ENCODE data around the gene PDF.

The PDF gene

GRCh38 chr16:69330286-69331109 is at the start of gene PDF:
PDF (minus strand) TSS chr16:69330588; CDS start chr16:69330570, 18 bp downstream.
- H3K4me3 ChIP-seq (ENCODE audit: insufficient read length, low read depth), result peak within 1 kb of the TSS; percentile 87
- peaks cover 77% of the 10 kb centered on the region for H3K36me3 ChIP-seq (ENCODE audit: insufficient read depth, insufficient read length, low read length)
- H3K4me1 ChIP-seq (ENCODE audit: insufficient read depth, insufficient read length), result peaks cover 5% of the 10 kb centered on the region
- H3K9ac ChIP-seq (ENCODE audit: insufficient read length, low read depth), result peak within 1 kb of the TSS; percentile 93
- no peaks in the 10 kb centered on the region for H3K27me3 ChIP-seq (ENCODE audit: insufficient read depth, insufficient read length)
- no peaks in the 10 kb centered on the region for H3K9me3 ChIP-seq (ENCODE audit: insufficient read depth, low read length)
- TF ChIP-seq SUZ12 (IDR thresholded peaks at IDR 0.05; ENCODE audit: extremely low read depth, insufficient read depth, insufficient read length) (no peak), YY1 (IDR thresholded peaks at IDR 0.05; ENCODE audit: insufficient read depth, insufficient read length) (peak; percentile 71), ZNF274 (IDR thresholded peaks at IDR 0.05; ENCODE audit: low read depth, low read length) (no peak)
- DNase-seq (ENCODE audit: low read depth, low spot score), result peak; percentile 92

- H3K9ac ChIP-seq (ENCODE audit: insufficient read length, low read depth), result no peak overlapping the region
- DNase-seq (ENCODE audit: low read depth, low spot score), result no peak
- no peak overlapping the region for H3K4me3 ChIP-seq (ENCODE audit: insufficient read length, low read depth)
- TF ChIP-seq ZNF274 (IDR thresholded peaks at IDR 0.05; ENCODE audit: low read depth, low read length) (no peak), YY1 (IDR thresholded peaks at IDR 0.05; ENCODE audit: insufficient read depth, insufficient read length) (no peak), SUZ12 (IDR thresholded peaks at IDR 0.05; ENCODE audit: extremely low read depth, insufficient read depth, insufficient read length) (no peak)
- peaks cover 84% of the 10 kb centered on the region for H3K36me3 ChIP-seq (ENCODE audit: insufficient read depth, insufficient read length, low read length)
- no peaks in the 10 kb centered on the region for H3K27me3 ChIP-seq (ENCODE audit: insufficient read depth, insufficient read length)
- no peaks in the 10 kb centered on the region for H3K9me3 ChIP-seq (ENCODE audit: insufficient read depth, low read length)
- no peaks in the 10 kb centered on the region for H3K4me1 ChIP-seq (ENCODE audit: insufficient read depth, insufficient read length)
Observed at GRCh38 chr16:69378760-69379159, 48.4 kb upstream of the PDF start.

- no peak for DNase-seq (ENCODE audit: low read depth, low spot score)
- TF ChIP-seq SUZ12 (IDR thresholded peaks at IDR 0.05; ENCODE audit: extremely low read depth, insufficient read depth, insufficient read length) (no peak), ZNF274 (IDR thresholded peaks at IDR 0.05; ENCODE audit: low read depth, low read length) (no peak), YY1 (IDR thresholded peaks at IDR 0.05; ENCODE audit: insufficient read depth, insufficient read length) (no peak)
- no peaks in the 10 kb centered on the region for H3K9me3 ChIP-seq (ENCODE audit: insufficient read depth, low read length)
- H3K4me3 ChIP-seq (ENCODE audit: insufficient read length, low read depth), result no peak overlapping the region
- H3K9ac ChIP-seq (ENCODE audit: insufficient read length, low read depth), result no peak overlapping the region
- no peaks in the 10 kb centered on the region for H3K4me1 ChIP-seq (ENCODE audit: insufficient read depth, insufficient read length)
- H3K36me3 ChIP-seq (ENCODE audit: insufficient read depth, insufficient read length, low read length), result peaks cover 83% of the 10 kb centered on the region
- no peaks in the 10 kb centered on the region for H3K27me3 ChIP-seq (ENCODE audit: insufficient read depth, insufficient read length)
Observed at GRCh38 chr16:69378036-69378435, 47.6 kb upstream of the PDF start.

- Histone ChIP-seq H3K9me3 (ENCODE audit: insufficient read depth, low read length) (no peaks in the 10 kb centered on the region), H3K4me1 (ENCODE audit: insufficient read depth, insufficient read length) (no peaks in the 10 kb centered on the region), H3K27me3 (ENCODE audit: insufficient read depth, insufficient read length) (no peaks in the 10 kb centered on the region), H3K9ac (ENCODE audit: insufficient read length, low read depth) (no peak overlapping the region), H3K36me3 (ENCODE audit: insufficient read depth, insufficient read length, low read length) (peaks cover 81% of the 10 kb centered on the region), H3K4me3 (ENCODE audit: insufficient read length, low read depth) (no peak overlapping the region)
- TF ChIP-seq ZNF274 (IDR thresholded peaks at IDR 0.05; ENCODE audit: low read depth, low read length), result no peak
- TF ChIP-seq SUZ12 (IDR thresholded peaks at IDR 0.05; ENCODE audit: extremely low read depth, insufficient read depth, insufficient read length), result no peak
- TF ChIP-seq YY1 (IDR thresholded peaks at IDR 0.05; ENCODE audit: insufficient read depth, insufficient read length), result no peak
- no peak for DNase-seq (ENCODE audit: low read depth, low spot score)
Observed at GRCh38 chr16:69376393-69377059, 46.1 kb upstream of the PDF start.

GRCh38 chr16:69373019-69373418 is 42.6 kb upstream of the PDF start:
- no peaks in the 10 kb centered on the region for H3K27me3 ChIP-seq (ENCODE audit: insufficient read depth, insufficient read length)
- no peaks in the 10 kb centered on the region for H3K9me3 ChIP-seq (ENCODE audit: insufficient read depth, low read length)
- no peak for DNase-seq (ENCODE audit: low read depth, low spot score)
- TF ChIP-seq YY1 (IDR thresholded peaks at IDR 0.05; ENCODE audit: insufficient read depth, insufficient read length), result no peak
- TF ChIP-seq ZNF274 (IDR thresholded peaks at IDR 0.05; ENCODE audit: low read depth, low read length), result no peak
- TF ChIP-seq SUZ12 (IDR thresholded peaks at IDR 0.05; ENCODE audit: extremely low read depth, insufficient read depth, insufficient read length), result no peak
- no peak overlapping the region for H3K4me3 ChIP-seq (ENCODE audit: insufficient read length, low read depth)
- no peak overlapping the region for H3K9ac ChIP-seq (ENCODE audit: insufficient read length, low read depth)
- H3K36me3 ChIP-seq (ENCODE audit: insufficient read depth, insufficient read length, low read length), result peaks cover 77% of the 10 kb centered on the region
- peaks cover 2% of the 10 kb centered on the region for H3K4me1 ChIP-seq (ENCODE audit: insufficient read depth, insufficient read length)

GRCh38 chr16:69371564-69371963 is 41.2 kb upstream of the PDF start:
- no peak overlapping the region for H3K9ac ChIP-seq (ENCODE audit: insufficient read length, low read depth)
- H3K4me3 ChIP-seq (ENCODE audit: insufficient read length, low read depth), result no peak overlapping the region
- H3K27me3 ChIP-seq (ENCODE audit: insufficient read depth, insufficient read length), result no peaks in the 10 kb centered on the region
- peaks cover 3% of the 10 kb centered on the region for H3K4me1 ChIP-seq (ENCODE audit: insufficient read depth, insufficient read length)
- peaks cover 81% of the 10 kb centered on the region for H3K36me3 ChIP-seq (ENCODE audit: insufficient read depth, insufficient read length, low read length)
- no peak for DNase-seq (ENCODE audit: low read depth, low spot score)
- no peaks in the 10 kb centered on the region for H3K9me3 ChIP-seq (ENCODE audit: insufficient read depth, low read length)
- TF ChIP-seq ZNF274 (IDR thresholded peaks at IDR 0.05; ENCODE audit: low read depth, low read length) (no peak), YY1 (IDR thresholded peaks at IDR 0.05; ENCODE audit: insufficient read depth, insufficient read length) (no peak), SUZ12 (IDR thresholded peaks at IDR 0.05; ENCODE audit: extremely low read depth, insufficient read depth, insufficient read length) (no peak)

GRCh38 chr16:69368866-69369265 is 38.5 kb upstream of the PDF start:
- TF ChIP-seq SUZ12 (IDR thresholded peaks at IDR 0.05; ENCODE audit: extremely low read depth, insufficient read depth, insufficient read length) (no peak), YY1 (IDR thresholded peaks at IDR 0.05; ENCODE audit: insufficient read depth, insufficient read length) (no peak), ZNF274 (IDR thresholded peaks at IDR 0.05; ENCODE audit: low read depth, low read length) (no peak)
- Histone ChIP-seq H3K36me3 (ENCODE audit: insufficient read depth, insufficient read length, low read length) (peaks cover 90% of the 10 kb centered on the region), H3K4me3 (ENCODE audit: insufficient read length, low read depth) (no peak overlapping the region)

More at GRCh38 chr16:69368866-69369265, 38.5 kb upstream of the PDF start:
- DNase-seq (ENCODE audit: low read depth, low spot score), result no peak
- Histone ChIP-seq H3K4me1 (ENCODE audit: insufficient read depth, insufficient read length) (peaks cover 3% of the 10 kb centered on the region), H3K9me3 (ENCODE audit: insufficient read depth, low read length) (no peaks in the 10 kb centered on the region), H3K27me3 (ENCODE audit: insufficient read depth, insufficient read length) (no peaks in the 10 kb centered on the region), H3K9ac (ENCODE audit: insufficient read length, low read depth) (no peak overlapping the region)
